ENCODE data around the gene SETD2.

The SETD2 gene

DNA sequence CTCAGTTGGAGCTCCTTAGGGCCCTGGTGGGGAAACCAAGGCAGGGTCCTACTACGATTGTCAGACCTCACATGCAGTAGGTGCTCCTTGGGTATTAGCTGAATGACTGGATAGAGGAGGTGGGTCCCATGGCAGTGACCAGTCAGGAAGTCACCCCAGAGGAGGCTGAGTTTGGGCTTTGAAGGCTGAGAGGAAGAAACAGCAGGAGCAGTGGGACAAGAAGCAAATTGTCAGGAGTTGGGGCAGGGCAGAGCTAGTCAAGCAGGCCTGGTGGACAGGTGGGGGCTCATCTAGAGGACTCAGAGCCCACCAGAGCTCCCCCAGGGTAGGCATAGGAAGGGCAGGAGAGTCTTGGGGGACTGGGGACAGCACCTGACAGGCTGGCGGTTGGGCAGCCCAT is 181.4 kb downstream of the SETD2 start:
- Histone ChIP-seq H3K79me1 (ENCODE audit: low read length) (peaks cover 19% of the 10 kb centered on the region), H2AK5ac (ENCODE audit: low read length) (peak overlapping the region; percentile 68), H3K27ac (ENCODE audit: low read depth, low read length) (peak overlapping the region; percentile 4), H4K12ac (ENCODE audit: low read depth, low read length) (peak overlapping the region; percentile 17), H3K4ac (ENCODE audit: low read depth, low read length) (peak overlapping the region; percentile 40), H3K27me3 (ENCODE audit: insufficient read depth, low read length) (no peaks in the 10 kb centered on the region), H3K9me3 (ENCODE audit: insufficient read depth, low read depth, low read length) (no peaks in the 10 kb centered on the region), H3K36me3 (ENCODE audit: control insufficient read depth in 1 of 2, insufficient read depth in 2 of 2, low read length in 2 of 2) (no peaks in the 10 kb centered on the region), H2BK5ac (ENCODE audit: low read depth, low read length, poor library complexity) (peak overlapping the region; percentile 29), H3K79me2 (ENCODE audit: control insufficient read depth, insufficient read depth, low read length, poor library complexity) (peaks cover 13% of the 10 kb centered on the region), H2BK120ac (ENCODE audit: insufficient read depth, low read length, poor library complexity) (peak overlapping the region; percentile 37), H4K8ac (ENCODE audit: low read depth, low read length) (peak overlapping the region; percentile 18), H3K4me3 (ENCODE audit: low read depth, low read length) (no peak overlapping the region), H3K18ac (ENCODE audit: low read length) (peak overlapping the region; percentile 34), H4K91ac (ENCODE audit: low read depth, low read length) (peak overlapping the region; percentile 74), H3K23ac (ENCODE audit: low read length) (no peak overlapping the region), H2BK12ac (ENCODE audit: low read length) (peak overlapping the region; percentile 53), H3K4me1 (ENCODE audit: control insufficient read depth in 1 of 2, insufficient read depth in 2 of 2, low read length in 2 of 2) (peaks cover 40 to 53% of the 10 kb centered on the region in 2 experiments), H2AFZ (ENCODE audit: insufficient read depth, low read length, poor library complexity) (no peak overlapping the region), H3K9ac (ENCODE audit: low read length) (no peak overlapping the region), H3K14ac (ENCODE audit: low read length) (peak overlapping the region; percentile 50), H3K4me2 (ENCODE audit: low read length) (no peak overlapping the region)
- WGBS (ENCODE audit: extremely low coverage, insufficient coverage, insufficient read length): no CpG with 5 or more reads among the region's 2 CpGs
- DNase-seq: no peak

DNA sequence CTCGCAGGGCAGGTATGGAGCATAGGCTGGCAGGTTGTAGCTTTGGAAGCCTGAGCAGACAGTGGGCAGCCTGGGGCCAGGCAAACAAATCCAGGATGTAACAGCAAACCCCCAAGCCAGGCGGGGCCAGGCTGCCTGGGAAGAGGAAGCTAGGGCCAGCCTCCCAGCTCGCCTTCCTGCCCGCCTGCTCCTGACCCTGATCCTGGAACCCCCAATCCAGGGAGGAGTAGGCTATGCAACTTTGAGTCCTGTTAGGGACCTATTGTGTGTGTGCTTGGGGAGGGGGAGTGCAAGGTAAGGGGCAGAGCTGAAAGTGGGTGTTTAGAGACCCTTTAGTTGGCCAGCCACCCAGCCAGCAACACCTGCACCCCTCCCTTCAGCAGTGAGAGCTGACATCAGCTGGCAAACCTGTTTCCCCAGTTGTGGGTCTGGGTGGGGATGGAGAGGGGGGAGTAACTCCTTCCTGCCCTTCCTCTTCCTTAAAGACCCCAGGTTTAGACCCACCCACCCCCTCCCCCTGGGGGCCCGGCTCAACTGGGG is 181.9 kb downstream of the SETD2 start:
- peaks cover 37 to 50% of the 10 kb centered on the region in 2 experiments for H3K4me1 ChIP-seq (ENCODE audit: control insufficient read depth in 1 of 2, insufficient read depth in 2 of 2, low read length in 2 of 2)
- peak overlapping the region; percentile 69 for H2BK5ac ChIP-seq (ENCODE audit: low read depth, low read length, poor library complexity)
- H3K27ac ChIP-seq (ENCODE audit: low read depth, low read length): peak overlapping the region; percentile 50
- H4K12ac ChIP-seq (ENCODE audit: low read depth, low read length): no peak overlapping the region
- no peak overlapping the region for H2AK5ac ChIP-seq (ENCODE audit: low read length)
- H3K9ac ChIP-seq (ENCODE audit: low read length): no peak overlapping the region
- H3K23ac ChIP-seq (ENCODE audit: low read length): no peak overlapping the region
- H3K9me3 ChIP-seq (ENCODE audit: insufficient read depth, low read depth, low read length): no peaks in the 10 kb centered on the region
- H3K14ac ChIP-seq (ENCODE audit: low read length): peak overlapping the region; percentile 65
- peak overlapping the region; percentile 54 for H2AFZ ChIP-seq (ENCODE audit: insufficient read depth, low read length, poor library complexity)
- peak overlapping the region; percentile 70 for H3K4me2 ChIP-seq (ENCODE audit: low read length)
- no peak overlapping the region for H2BK12ac ChIP-seq (ENCODE audit: low read length)
- no peaks in the 10 kb centered on the region for H3K36me3 ChIP-seq (ENCODE audit: control insufficient read depth in 1 of 2, insufficient read depth in 2 of 2, low read length in 2 of 2)
- DNase-seq: no peak
- peak overlapping the region; percentile 51 for H2BK120ac ChIP-seq (ENCODE audit: insufficient read depth, low read length, poor library complexity)
- H3K79me2 ChIP-seq (ENCODE audit: control insufficient read depth, insufficient read depth, low read length, poor library complexity): peaks cover 13% of the 10 kb centered on the region
- peak overlapping the region; percentile 86 for H4K91ac ChIP-seq (ENCODE audit: low read depth, low read length)
- H3K18ac ChIP-seq (ENCODE audit: low read length): peak overlapping the region; percentile 81
- H4K8ac ChIP-seq (ENCODE audit: low read depth, low read length): peak overlapping the region; percentile 64
- H3K4me3 ChIP-seq (ENCODE audit: low read depth, low read length): no peak overlapping the region
- H3K27me3 ChIP-seq (ENCODE audit: insufficient read depth, low read length): no peaks in the 10 kb centered on the region
- no CpG with 5 or more reads among the region's 5 CpGs for whole genome bisulfite sequencing (ENCODE audit: extremely low coverage, insufficient coverage, insufficient read length)
- peaks cover 21% of the 10 kb centered on the region for H3K79me1 ChIP-seq (ENCODE audit: low read length)
- H3K4ac ChIP-seq (ENCODE audit: low read depth, low read length): peak overlapping the region; percentile 48

DNA sequence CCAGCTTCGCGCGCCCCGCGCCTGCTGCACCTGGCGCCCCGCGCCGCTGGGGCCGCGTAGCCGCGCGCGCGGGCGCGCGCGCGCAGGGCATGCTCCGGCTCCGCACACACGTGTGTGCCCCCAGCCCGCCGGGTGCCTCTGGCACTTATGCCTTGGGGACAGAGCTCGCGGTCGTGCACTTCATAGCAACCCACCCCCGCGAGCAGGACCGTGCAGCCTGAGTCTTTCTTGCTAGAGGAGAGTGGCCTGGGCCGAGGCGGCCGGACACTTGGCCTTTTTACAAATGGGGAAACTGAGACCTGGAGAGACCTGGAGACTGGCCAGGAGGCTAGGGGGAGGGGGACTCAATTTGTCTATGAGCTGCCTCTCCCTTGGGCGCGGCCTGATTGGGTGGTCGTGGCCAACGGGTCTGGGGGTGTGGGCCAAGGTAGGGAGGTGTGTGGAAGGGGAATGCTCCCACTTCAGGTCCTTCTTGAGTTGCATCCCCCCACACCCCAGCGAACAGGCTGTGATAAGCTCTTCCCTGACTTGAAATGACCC is 183.9 kb downstream of the SETD2 start:
- Histone ChIP-seq H3K4me2 (ENCODE audit: low read length) (peak overlapping the region; percentile 97), H2AK5ac (ENCODE audit: low read length) (peak overlapping the region; percentile 62), H3K14ac (ENCODE audit: low read length) (peak overlapping the region; percentile 78), H3K27ac (ENCODE audit: low read depth, low read length) (no peak overlapping the region), H3K4me3 (ENCODE audit: low read depth, low read length) (peak overlapping the region; percentile 72), H3K18ac (ENCODE audit: low read length) (peak overlapping the region; percentile 73), H3K4me1 (ENCODE audit: control insufficient read depth in 1 of 2, insufficient read depth in 2 of 2, low read length in 2 of 2) (peaks cover 28 to 36% of the 10 kb centered on the region in 2 experiments), H2BK5ac (ENCODE audit: low read depth, low read length, poor library complexity) (peak overlapping the region; percentile 36), H3K4ac (ENCODE audit: low read depth, low read length) (peak overlapping the region; percentile 13), H4K12ac (ENCODE audit: low read depth, low read length) (peak overlapping the region; percentile 17), H2BK12ac (ENCODE audit: low read length) (peak overlapping the region; percentile 18), H2BK120ac (ENCODE audit: insufficient read depth, low read length, poor library complexity) (peak overlapping the region; percentile 63), H3K79me2 (ENCODE audit: control insufficient read depth, insufficient read depth, low read length, poor library complexity) (peaks cover 20% of the 10 kb centered on the region), H2AFZ (ENCODE audit: insufficient read depth, low read length, poor library complexity) (peak overlapping the region; percentile 19), H3K9me3 (ENCODE audit: insufficient read depth, low read depth, low read length) (no peaks in the 10 kb centered on the region), H4K91ac (ENCODE audit: low read depth, low read length) (peak overlapping the region; percentile 68), H3K36me3 (ENCODE audit: control insufficient read depth in 1 of 2, insufficient read depth in 2 of 2, low read length in 2 of 2) (no peaks in the 10 kb centered on the region), H3K79me1 (ENCODE audit: low read length) (peaks cover 28% of the 10 kb centered on the region), H3K27me3 (ENCODE audit: insufficient read depth, low read length) (no peaks in the 10 kb centered on the region), H4K8ac (ENCODE audit: low read depth, low read length) (peak overlapping the region; percentile 41), H3K9ac (ENCODE audit: low read length) (peak overlapping the region; percentile 75), H3K23ac (ENCODE audit: low read length) (no peak overlapping the region)
- WGBS (ENCODE audit: extremely low coverage, insufficient coverage, insufficient read length): no CpG with 5 or more reads among the region's 40 CpGs
- no peak for DNase-seq

DNA sequence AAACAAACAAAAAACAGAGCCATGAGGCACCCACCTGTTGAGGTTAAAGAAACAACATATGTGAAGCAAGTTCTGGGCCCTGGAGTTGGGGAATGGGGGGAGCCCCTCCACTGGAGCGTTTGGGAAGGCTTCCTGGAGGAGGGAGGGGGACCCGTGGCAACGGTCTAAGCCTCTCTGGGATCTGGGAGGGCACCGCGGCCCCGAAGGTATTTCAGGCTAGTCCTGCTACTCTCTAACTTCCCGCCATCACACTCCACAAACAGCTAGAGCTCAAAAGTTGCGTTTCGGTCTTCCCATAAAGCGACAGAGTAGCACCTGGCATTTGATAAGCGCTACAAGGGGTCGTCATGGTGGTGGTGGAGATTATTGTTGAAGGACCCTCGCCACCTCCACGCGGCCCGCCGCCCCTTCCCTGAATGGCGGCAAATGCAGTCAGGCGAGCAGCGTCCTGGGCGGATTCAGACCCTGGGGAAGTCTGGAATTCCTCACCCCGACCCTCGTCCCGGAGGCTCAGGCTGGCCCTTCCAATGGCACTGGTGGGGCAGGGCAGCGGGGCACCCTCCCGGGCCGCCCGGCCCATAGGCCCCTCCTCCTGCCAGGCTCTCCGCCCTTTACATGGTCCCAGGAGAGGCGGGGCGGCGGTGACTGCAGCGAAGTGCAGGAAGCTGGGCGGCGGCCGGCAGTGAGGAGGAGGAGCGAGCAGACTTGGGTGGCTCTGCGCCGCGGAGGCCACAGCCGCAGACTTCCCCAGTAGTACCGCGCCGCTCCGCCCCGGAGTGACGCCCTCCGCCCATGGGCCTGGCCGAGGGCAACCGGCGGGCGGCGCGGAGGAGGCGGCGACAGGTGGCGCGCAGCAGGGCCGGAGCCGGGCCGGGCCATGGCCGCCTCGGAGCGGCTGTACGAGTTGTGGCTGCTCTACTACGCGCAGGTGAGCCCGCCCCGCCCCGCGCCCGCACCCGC is 184.6 kb downstream of the SETD2 start, which contains the start of gene NBEAL2:
Gene NBEAL2, plus strand, starts transcription at position 682 of the 960 bp plus-strand sequence. Its CDS starts 196 bp downstream, at position 878.
- Histone ChIP-seq H3K27ac (ENCODE audit: low read depth, low read length) (peak within 1 kb of the TSS; percentile 37), H2BK12ac (ENCODE audit: low read length) (peak within 1 kb of the TSS; percentile 18), H2AK5ac (ENCODE audit: low read length) (peak within 1 kb of the TSS; percentile 78), H3K4me2 (ENCODE audit: low read length) (peak within 1 kb of the TSS; percentile 97), H3K79me1 (ENCODE audit: low read length) (peaks cover 28% of the 10 kb centered on the region), H4K91ac (ENCODE audit: low read depth, low read length) (peak within 1 kb of the TSS; percentile 98), H4K12ac (ENCODE audit: low read depth, low read length) (peak within 1 kb of the TSS; percentile 78), H4K8ac (ENCODE audit: low read depth, low read length) (peak within 1 kb of the TSS; percentile 92), H3K4me1 (ENCODE audit: control insufficient read depth in 1 of 2, insufficient read depth in 2 of 2, low read length in 2 of 2) (peaks cover 26 to 36% of the 10 kb centered on the region in 2 experiments), H3K23ac (ENCODE audit: low read length) (no peak within 1 kb of the TSS), H3K27me3 (ENCODE audit: insufficient read depth, low read length) (no peaks in the 10 kb centered on the region), H3K18ac (ENCODE audit: low read length) (peak within 1 kb of the TSS; percentile 86), H3K4ac (ENCODE audit: low read depth, low read length) (peak within 1 kb of the TSS; percentile 28), H3K36me3 (ENCODE audit: control insufficient read depth in 1 of 2, insufficient read depth in 2 of 2, low read length in 2 of 2) (no peaks in the 10 kb centered on the region), H2AFZ (ENCODE audit: insufficient read depth, low read length, poor library complexity) (peak within 1 kb of the TSS; percentile 76), H2BK120ac (ENCODE audit: insufficient read depth, low read length, poor library complexity) (peak within 1 kb of the TSS; percentile 94), H2BK5ac (ENCODE audit: low read depth, low read length, poor library complexity) (peak within 1 kb of the TSS; percentile 51), H3K4me3 (ENCODE audit: low read depth, low read length) (peak within 1 kb of the TSS; percentile 72), H3K14ac (ENCODE audit: low read length) (peak within 1 kb of the TSS; percentile 78), H3K9ac (ENCODE audit: low read length) (peak within 1 kb of the TSS; percentile 75), H3K79me2 (ENCODE audit: control insufficient read depth, insufficient read depth, low read length, poor library complexity) (peaks cover 23% of the 10 kb centered on the region), H3K9me3 (ENCODE audit: insufficient read depth, low read depth, low read length) (no peaks in the 10 kb centered on the region)
- peak; percentile 96 to 98 for DNase-seq
- WGBS (ENCODE audit: extremely low coverage, insufficient coverage, insufficient read length): no CpG with 5 or more reads among the region's 73 CpGs

Measured in trophoblast cell (in vitro differentiated cells and primary cell).